ENCODE results near the gene GPR158. TPM values are rescaled to one million over a fixed set of nuclear protein-coding genes. Genes with fewer than 3 reads are reported as not detected.

Gene GPR158
- total and polyA plus RNA-seq, 9 of the 15 experiments (the other 6 are each of a cell fraction or from before 2014, with no cell fraction given) = 4.0 to 7.6 (median 5.0) TPM

DNA sequence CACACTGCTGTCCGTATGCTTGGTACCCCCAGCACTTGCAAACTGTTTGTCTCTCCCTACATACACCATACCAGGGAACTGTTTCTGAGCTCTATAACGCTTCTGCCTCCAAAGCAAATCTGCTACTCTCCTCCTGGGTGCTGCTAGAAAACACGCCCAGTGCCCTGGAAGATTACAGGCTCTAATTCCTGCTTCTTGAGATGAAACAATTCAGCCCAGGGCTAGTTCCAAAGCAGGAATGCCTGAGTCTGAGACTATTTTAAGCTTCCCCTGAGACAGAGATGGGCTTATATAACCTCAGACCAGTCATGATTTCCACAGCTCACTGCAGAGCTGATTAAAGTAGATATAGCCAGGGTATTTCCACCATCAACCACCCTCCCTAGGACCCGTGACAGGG, 327.1 kb downstream of the GPR158 start:
- Histone ChIP-seq H3K27ac (ENCODE audit: extremely low read depth, low read depth, low read length) (no peak overlapping the region), H3K9me3 (replicated peaks; ENCODE audit: control insufficient read depth, insufficient read depth, low read depth, low read length) (no peaks in the 10 kb centered on the region), H3K79me2 (ENCODE audit: control insufficient read depth, insufficient read depth, low read length) (no peaks in the 10 kb centered on the region), H3K4me3 (no peak overlapping the region), H3K4me2 (ENCODE audit: insufficient read depth, low read length) (no peak overlapping the region), H3K36me3 (ENCODE audit: control insufficient read depth, insufficient read depth, low read length) (no peaks in the 10 kb centered on the region), H3K9ac (ENCODE audit: insufficient read depth in 1 of 2, low read depth in 2 of 2, low read length in 2 of 2) (no peak overlapping the region), H3K27me3 (ENCODE audit: control insufficient read depth in 2 of 2, insufficient read depth in 2 of 2, low read length in 2 of 2) (no peaks in the 10 kb centered on the region), H2AFZ (ENCODE audit: low read depth, low read length) (no peak overlapping the region), H3K4me1 (replicated peaks in 1 of 2; ENCODE audit: control insufficient read depth in 2 of 2, insufficient read depth in 2 of 2, low read length in 2 of 2) (no peaks in the 10 kb centered on the region; a peak in 1 of 5 replicates), H4K20me1 (replicated peaks; ENCODE audit: control insufficient read depth, insufficient read depth, low read length) (no peaks in the 10 kb centered on the region), H3K9me1 (ENCODE audit: control insufficient read depth, insufficient read depth, low read length) (no peaks in the 10 kb centered on the region)
- in situ Hi-C loops (cut with MboI) = no loop called here
- ChIA-PET POLR2A (no interaction called here), CTCF (ENCODE audit: low intra/inter-chr PET ratio) (no interaction called here)
- intact Hi-C loops (cut with micrococcal nuclease) = no loop called here
- BruUV-seq (replicated peaks) = no TSS peak
- DNase-seq (ENCODE audit: extremely low read depth in 1 of 4, low spot score in 3 of 4) = no peak
- ATAC-seq = no peak
- no peak for FAIRE-seq
- 80% methylated on average over 3 of the region's 4 CpGs for WGBS (ENCODE audit: insufficient coverage, low coverage, missing lambda C conversion rate)
- TF ChIP-seq C11orf30 (IDR thresholded peaks at IDR 0.05; ENCODE audit: low read depth) = no peak
- TF ChIP-seq FUS (optimal IDR thresholded peaks at IDR 0.05; ENCODE audit: low read depth, low read length) = no peak
- TF ChIP-seq ZNF76 (CRISPR knock-in tag; IDR thresholded peaks at IDR 0.05; ENCODE audit: borderline replicate concordance) = no peak
- TF ChIP-seq, protein P1, sequence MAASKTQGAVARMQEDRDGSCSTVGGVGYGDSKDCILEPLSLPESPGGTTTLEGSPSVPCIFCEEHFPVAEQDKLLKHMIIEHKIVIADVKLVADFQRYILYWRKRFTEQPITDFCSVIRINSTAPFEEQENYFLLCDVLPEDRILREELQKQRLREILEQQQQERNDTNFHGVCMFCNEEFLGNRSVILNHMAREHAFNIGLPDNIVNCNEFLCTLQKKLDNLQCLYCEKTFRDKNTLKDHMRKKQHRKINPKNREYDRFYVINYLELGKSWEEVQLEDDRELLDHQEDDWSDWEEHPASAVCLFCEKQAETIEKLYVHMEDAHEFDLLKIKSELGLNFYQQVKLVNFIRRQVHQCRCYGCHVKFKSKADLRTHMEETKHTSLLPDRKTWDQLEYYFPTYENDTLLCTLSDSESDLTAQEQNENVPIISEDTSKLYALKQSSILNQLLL (CRISPR knock-in tag; IDR thresholded peaks at IDR 0.05; ENCODE audit: borderline replicate concordance) = no peak
- no peak for TF ChIP-seq ZNF77 (CRISPR knock-in tag; IDR thresholded peaks at IDR 0.05)
- TF ChIP-seq, protein P2, sequence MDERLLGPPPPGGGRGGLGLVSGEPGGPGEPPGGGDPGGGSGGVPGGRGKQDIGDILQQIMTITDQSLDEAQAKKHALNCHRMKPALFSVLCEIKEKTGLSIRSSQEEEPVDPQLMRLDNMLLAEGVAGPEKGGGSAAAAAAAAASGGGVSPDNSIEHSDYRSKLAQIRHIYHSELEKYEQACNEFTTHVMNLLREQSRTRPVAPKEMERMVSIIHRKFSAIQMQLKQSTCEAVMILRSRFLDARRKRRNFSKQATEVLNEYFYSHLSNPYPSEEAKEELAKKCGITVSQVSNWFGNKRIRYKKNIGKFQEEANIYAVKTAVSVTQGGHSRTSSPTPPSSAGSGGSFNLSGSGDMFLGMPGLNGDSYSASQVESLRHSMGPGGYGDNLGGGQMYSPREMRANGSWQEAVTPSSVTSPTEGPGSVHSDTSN (CRISPR knock-in tag; IDR thresholded peaks at IDR 0.05; ENCODE audit: low read depth) = no peak
- TF ChIP-seq, protein P2 (tag; conservative IDR thresholded peaks at IDR 0.05; ENCODE audit: low read depth) = no peak
- TF ChIP-seq, protein P3, sequence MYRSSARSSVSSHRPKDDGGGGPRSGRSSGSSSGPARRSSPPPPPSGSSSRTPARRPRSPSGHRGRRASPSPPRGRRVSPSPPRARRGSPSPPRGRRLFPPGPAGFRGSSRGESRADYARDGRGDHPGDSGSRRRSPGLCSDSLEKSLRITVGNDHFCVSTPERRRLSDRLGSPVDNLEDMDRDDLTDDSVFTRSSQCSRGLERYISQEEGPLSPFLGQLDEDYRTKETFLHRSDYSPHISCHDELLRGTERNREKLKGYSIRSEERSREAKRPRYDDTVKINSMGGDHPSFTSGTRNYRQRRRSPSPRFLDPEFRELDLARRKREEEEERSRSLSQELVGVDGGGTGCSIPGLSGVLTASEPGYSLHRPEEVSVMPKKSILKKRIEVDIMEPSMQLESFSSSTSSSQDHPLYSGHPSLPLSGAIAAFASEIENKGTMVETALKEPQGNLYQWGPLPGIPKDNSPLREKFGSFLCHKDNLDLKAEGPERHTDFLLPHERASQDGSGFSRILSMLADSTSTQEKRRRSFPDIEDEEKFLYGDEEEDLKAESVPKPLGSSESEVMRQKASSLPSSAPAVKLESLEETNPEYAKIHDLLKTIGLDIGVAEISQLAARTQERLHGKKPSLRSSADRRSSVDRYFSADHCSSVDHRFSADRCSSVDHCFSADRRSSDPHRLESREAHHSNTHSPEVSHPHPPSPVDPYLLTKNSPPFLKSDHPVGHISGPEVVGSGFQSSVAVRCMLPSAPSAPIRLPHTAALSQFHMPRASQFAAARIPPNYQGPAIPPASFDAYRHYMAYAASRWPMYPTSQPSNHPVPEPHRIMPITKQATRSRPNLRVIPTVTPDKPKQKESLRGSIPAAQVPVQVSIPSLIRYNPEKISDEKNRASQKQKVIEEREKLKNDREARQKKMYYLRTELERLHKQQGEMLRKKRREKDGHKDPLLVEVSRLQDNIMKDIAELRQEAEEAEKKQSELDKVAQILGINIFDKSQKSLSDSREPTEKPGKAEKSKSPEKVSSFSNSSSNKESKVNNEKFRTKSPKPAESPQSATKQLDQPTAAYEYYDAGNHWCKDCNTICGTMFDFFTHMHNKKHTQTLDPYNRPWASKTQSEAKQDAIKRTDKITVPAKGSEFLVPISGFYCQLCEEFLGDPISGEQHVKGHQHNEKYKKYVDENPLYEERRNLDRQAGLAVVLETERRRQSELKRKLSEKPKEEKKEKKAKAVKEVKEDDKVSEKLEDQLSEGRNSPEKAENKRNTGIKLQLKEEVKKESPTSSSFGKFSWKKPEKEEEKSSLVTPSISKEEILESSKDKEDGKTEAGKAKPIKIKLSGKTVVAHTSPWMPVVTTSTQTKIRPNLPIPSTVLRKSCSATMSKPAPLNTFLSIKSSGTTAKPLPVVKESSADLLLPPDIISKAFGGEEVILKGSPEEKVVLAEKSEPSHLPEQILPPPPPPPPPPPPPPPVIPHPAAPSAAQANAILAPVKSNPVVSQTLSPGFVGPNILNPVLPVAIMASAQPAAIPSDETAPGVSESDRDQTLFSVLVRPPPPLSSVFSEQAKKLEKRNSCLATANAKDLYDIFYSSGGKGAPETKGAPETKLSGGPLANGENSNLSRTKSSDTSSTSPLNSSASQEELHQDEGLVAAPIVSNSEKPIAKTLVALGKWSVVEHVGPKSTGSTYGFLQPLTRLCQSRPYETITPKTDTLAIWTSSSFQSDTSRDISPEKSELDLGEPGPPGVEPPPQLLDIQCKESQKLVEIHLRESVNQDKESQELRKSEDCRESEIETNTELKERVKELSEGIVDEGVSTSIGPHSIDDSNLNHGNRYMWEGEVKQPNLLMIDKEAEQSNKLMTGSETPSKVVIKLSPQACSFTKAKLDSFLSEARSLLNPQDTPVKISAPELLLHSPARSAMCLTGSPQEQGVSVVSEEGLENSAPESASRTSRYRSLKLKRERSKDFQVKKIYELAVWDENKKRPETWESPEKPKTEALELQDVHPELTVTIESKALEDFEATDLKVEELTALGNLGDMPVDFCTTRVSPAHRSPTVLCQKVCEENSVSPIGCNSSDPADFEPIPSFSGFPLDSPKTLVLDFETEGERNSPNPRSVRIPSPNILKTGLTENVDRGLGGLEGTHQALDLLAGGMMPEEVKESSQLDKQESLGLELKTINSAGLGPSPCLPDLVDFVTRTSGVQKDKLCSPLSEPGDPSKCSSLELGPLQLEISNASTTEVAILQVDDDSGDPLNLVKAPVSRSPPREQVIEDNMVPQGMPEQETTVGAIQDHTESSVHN (IDR thresholded peaks at IDR 0.05; ENCODE audit: borderline replicate concordance in 1 of 2, low read depth in 1 of 2) = no peak
- no peak for TF ChIP-seq ZNF764 (CRISPR knock-in tag; IDR thresholded peaks at IDR 0.05; ENCODE audit: low read depth)
- TF ChIP-seq SOX6 (IDR thresholded peaks at IDR 0.05) = no peak
- no peak for TF ChIP-seq PURB (CRISPR knock-in tag; IDR thresholded peaks at IDR 0.05; ENCODE audit: low read depth)
- no peak for TF ChIP-seq ZNF146 (CRISPR knock-in tag; IDR thresholded peaks at IDR 0.05; ENCODE audit: unreplicated experiment)
